OCI-M1 (cell line): ENCODE results near the gene RHOBTB3.

ENCODE experiments used
- DNase-seq: peaks from one replicate; lab custom pipeline; 2025; lab: John Stamatoyannopoulos, UW

Gene RHOBTB3

GRCh38 chr5:95841914-95842812 lies 111.0 kb downstream of the RHOBTB3 start:
- no peak for DNase-seq

GRCh38 chr5:95842854-95843544 lies 111.9 kb downstream of the RHOBTB3 start:
- peak; percentile 96 for DNase-seq

GRCh38 chr5:95843733-95844223 lies 112.6 kb downstream of the RHOBTB3 start:
- DNase-seq, result peak; percentile 64

GRCh38 chr5:95845391-95845790 lies 114.3 kb downstream of the RHOBTB3 start:
- peak; percentile 24 for DNase-seq
